ENCODE measurements around the gene PAX9. TPM values are rescaled to one million over a fixed set of nuclear protein-coding genes. Genes with fewer than 3 reads are reported as not detected.

PAX9 gene
- total and polyA plus RNA-seq, 2 of the 13 experiments (the other 11 are each of a cell fraction or from before 2014, with no cell fraction given): 0.03 TPM; not detected in 1

DNA sequence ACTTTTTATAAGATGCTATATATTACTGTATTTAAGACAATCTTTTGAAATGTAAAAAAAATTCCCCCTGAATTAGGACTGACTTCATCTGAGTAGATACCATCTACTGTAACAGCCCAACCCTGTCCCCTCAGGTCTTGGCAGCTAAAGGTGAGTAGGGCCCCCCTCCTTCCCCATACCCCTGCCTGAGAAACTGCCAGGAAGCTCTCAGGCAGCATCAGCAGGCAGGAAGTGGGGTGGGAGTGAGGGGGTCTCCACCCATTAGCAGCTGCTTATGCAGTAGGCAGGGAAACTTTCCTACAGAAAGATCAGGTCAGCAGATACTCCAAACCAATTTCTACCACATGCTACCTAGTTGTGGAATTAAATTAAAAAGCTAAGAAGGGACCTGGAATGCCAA lies 62.5 kb downstream of the PAX9 start:
- no peak overlapping the region for H3K4me2 ChIP-seq (ENCODE audit: low read depth, low read length)
- ATAC-seq: no peak
- no peak overlapping the region for H3K9ac ChIP-seq (ENCODE audit: insufficient read depth, low read depth, low read length)
- no peaks in the 10 kb centered on the region for H3K4me1 ChIP-seq (ENCODE audit: insufficient read depth, low read length)
- no peaks in the 10 kb centered on the region for H3K36me3 ChIP-seq (replicated peaks in 1 of 2; ENCODE audit: control insufficient read depth in 1 of 2, insufficient read depth in 2 of 2, low read length in 2 of 2)
- intact Hi-C loops (cut with micrococcal nuclease; ENCODE audit: unreplicated experiment) (no loop called here), in situ Hi-C loops (cut with HindIII; ENCODE audit: extremely low pct_ligation_motif_present, low pct_unique_long_range_greater_than_20kb) (no loop called here)
- no peak for FAIRE-seq
- no peaks in the 10 kb centered on the region for H3K79me2 ChIP-seq (ENCODE audit: insufficient read depth, low read length)
- H3K4me3 ChIP-seq (replicated peaks in 1 of 3; ENCODE audit: insufficient read depth in 1 of 3, low read depth in 2 of 3, low read length in 3 of 3): no peak overlapping the region
- H4K20me1 ChIP-seq (ENCODE audit: insufficient read depth, low read length): no peaks in the 10 kb centered on the region
- no peak overlapping the region for H3K27ac ChIP-seq (ENCODE audit: extremely low read length, insufficient read depth, low read length)
- DNase-seq (ENCODE audit: low spot score): no peak
- H3K27me3 ChIP-seq (ENCODE audit: control insufficient read depth in 1 of 2, insufficient read depth in 2 of 2, low read length in 2 of 2): no peaks in the 10 kb centered on the region
- no peaks in the 10 kb centered on the region for H3K9me3 ChIP-seq (ENCODE audit: low read length)
- H2AFZ ChIP-seq (ENCODE audit: low read length): no peak overlapping the region
- no peak for TF ChIP-seq ZNF460 (CRISPR knock-in tag; IDR thresholded peaks at IDR 0.05; ENCODE audit: borderline replicate concordance)
- TF ChIP-seq GLMP (CRISPR knock-in tag; IDR thresholded peaks at IDR 0.05; ENCODE audit: borderline replicate concordance): no peak
- TF ChIP-seq ZNF343 (CRISPR knock-in tag; IDR thresholded peaks at IDR 0.05): no peak
- TF ChIP-seq, protein P1, sequence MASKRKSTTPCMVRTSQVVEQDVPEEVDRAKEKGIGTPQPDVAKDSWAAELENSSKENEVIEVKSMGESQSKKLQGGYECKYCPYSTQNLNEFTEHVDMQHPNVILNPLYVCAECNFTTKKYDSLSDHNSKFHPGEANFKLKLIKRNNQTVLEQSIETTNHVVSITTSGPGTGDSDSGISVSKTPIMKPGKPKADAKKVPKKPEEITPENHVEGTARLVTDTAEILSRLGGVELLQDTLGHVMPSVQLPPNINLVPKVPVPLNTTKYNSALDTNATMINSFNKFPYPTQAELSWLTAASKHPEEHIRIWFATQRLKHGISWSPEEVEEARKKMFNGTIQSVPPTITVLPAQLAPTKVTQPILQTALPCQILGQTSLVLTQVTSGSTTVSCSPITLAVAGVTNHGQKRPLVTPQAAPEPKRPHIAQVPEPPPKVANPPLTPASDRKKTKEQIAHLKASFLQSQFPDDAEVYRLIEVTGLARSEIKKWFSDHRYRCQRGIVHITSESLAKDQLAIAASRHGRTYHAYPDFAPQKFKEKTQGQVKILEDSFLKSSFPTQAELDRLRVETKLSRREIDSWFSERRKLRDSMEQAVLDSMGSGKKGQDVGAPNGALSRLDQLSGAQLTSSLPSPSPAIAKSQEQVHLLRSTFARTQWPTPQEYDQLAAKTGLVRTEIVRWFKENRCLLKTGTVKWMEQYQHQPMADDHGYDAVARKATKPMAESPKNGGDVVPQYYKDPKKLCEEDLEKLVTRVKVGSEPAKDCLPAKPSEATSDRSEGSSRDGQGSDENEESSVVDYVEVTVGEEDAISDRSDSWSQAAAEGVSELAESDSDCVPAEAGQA (IDR thresholded peaks at IDR 0.05; ENCODE audit: low read depth): no peak
- TF ChIP-seq, protein P1 (CRISPR knock-in tag; IDR thresholded peaks at IDR 0.05; ENCODE audit: borderline replicate concordance): no peak
- TF ChIP-seq HDAC1 (CRISPR knock-in tag; IDR thresholded peaks at IDR 0.05): no peak
- TF ChIP-seq MTA1 (CRISPR knock-in tag; IDR thresholded peaks at IDR 0.05; ENCODE audit: borderline replicate concordance): no peak
- TF ChIP-seq, protein P2, sequence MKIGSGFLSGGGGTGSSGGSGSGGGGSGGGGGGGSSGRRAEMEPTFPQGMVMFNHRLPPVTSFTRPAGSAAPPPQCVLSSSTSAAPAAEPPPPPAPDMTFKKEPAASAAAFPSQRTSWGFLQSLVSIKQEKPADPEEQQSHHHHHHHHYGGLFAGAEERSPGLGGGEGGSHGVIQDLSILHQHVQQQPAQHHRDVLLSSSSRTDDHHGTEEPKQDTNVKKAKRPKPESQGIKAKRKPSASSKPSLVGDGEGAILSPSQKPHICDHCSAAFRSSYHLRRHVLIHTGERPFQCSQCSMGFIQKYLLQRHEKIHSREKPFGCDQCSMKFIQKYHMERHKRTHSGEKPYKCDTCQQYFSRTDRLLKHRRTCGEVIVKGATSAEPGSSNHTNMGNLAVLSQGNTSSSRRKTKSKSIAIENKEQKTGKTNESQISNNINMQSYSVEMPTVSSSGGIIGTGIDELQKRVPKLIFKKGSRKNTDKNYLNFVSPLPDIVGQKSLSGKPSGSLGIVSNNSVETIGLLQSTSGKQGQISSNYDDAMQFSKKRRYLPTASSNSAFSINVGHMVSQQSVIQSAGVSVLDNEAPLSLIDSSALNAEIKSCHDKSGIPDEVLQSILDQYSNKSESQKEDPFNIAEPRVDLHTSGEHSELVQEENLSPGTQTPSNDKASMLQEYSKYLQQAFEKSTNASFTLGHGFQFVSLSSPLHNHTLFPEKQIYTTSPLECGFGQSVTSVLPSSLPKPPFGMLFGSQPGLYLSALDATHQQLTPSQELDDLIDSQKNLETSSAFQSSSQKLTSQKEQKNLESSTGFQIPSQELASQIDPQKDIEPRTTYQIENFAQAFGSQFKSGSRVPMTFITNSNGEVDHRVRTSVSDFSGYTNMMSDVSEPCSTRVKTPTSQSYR (CRISPR knock-in tag; IDR thresholded peaks at IDR 0.05; ENCODE audit: borderline replicate concordance): no peak
- CTCF ChIA-PET (ENCODE audit: low intra/inter-chr PET ratio, low total read pairs): no interaction called here
- POLR2A ChIA-PET: no interaction called here
- BruUV-seq (replicated peaks): no TSS peak

Data from HepG2 (cell line).